K562 (cell line): ENCODE measurements around the gene SLC25A4. TPM values are rescaled to one million over a fixed set of nuclear protein-coding genes. Genes with fewer than 3 reads are reported as not detected.

Experiments used
- ATAC-seq: fragments of 200-7000 bp; cut with Tn5 transposase; 3 replicates; pipeline ENCODE4 v1.9.1; 2020; ENCODE audit warnings: moderate library complexity
- BruUV-seq: library from RNA; stranded (reverse); fragments of 400-500 nt; replicated peaks from 2 replicates; lab custom pipeline; 2021; lab: Mats Ljungman, UMichigan
- CTCF ChIA-PET: fragments of 300-600 bp; formaldehyde crosslinking; extraction: SDS; loops from one replicate; lab custom pipeline; 2021; ENCODE audit warnings: low intra/inter-chr PET ratio; lab: Yijun Ruan, JAX
- POLR2A ChIA-PET: fragments of 300-600, 350-650 bp; sonication (Branson Sonifier 250); formaldehyde crosslinking; extraction: SDS; loops from one replicate; lab custom pipeline; 2021; ENCODE audit warnings: antibody characterized with exemption, inconsistent platforms; lab: Yijun Ruan, JAX
- DNase-seq, 4 experiments: peaks; one replicate each; pipeline versions ENCODE4 v3.0.0 to v3.0.0-alpha.2; 2011 to 2018; ENCODE audit warnings: low spot score in 3 of 4, mixed read lengths in 3 of 4; ENCODE audit errors: extremely low read depth in 1 of 4
- FAIRE-seq: peaks from 2 replicates; lab custom pipeline; 2011; peaks lifted over from hg19 to GRCh38; lab: Jason Lieb, UNC
- H2AFZ ChIP-seq: 2 replicates; pipeline ENCODE4 v1.6.0; 2011; ENCODE audit warnings: low read depth, low read length, control low read depth, inconsistent platforms
- H3K27ac ChIP-seq: fragments of 200-600 bp; 3 replicates; pipeline ENCODE4 v1.8.0; 2011; ENCODE audit warnings: low read depth, mild to moderate bottlenecking, control low read depth, inconsistent platforms, low read length, moderate library complexity, mixed read lengths; ENCODE audit errors: extremely low read depth
- H3K27me3 ChIP-seq, 2 experiments: fragments of 300-600 bp in 1 of 2; 2 replicates in 1 of 2; 3 replicates in 1 of 2; pipeline versions ENCODE4 v1.6.0 to v1.8.0; 2011; ENCODE audit warnings: inconsistent platforms in 2 of 2, low read length in 2 of 2, mild to moderate bottlenecking in 1 of 2, mixed read lengths in 1 of 2, moderate library complexity in 1 of 2; ENCODE audit not compliant: control insufficient read depth in 2 of 2, insufficient read depth in 2 of 2
- H3K36me3 ChIP-seq: fragments of 300-600 bp; 3 replicates; pipeline ENCODE4 v1.8.0; 2011; ENCODE audit warnings: mild to moderate bottlenecking, low read length, inconsistent platforms; ENCODE audit not compliant: control insufficient read depth, insufficient read depth
- H3K4me1 ChIP-seq, 2 experiments: fragments of 200-600 bp in 1 of 2; replicated peaks in 1 of 2; 2 replicates in 1 of 2; 3 replicates in 1 of 2; pipeline versions ENCODE4 v1.5.1 to v1.8.0; 2011; ENCODE audit warnings: inconsistent platforms in 2 of 2, low read length in 2 of 2, mild to moderate bottlenecking in 1 of 2, mixed read lengths in 1 of 2, moderate library complexity in 1 of 2; ENCODE audit not compliant: control insufficient read depth in 2 of 2, insufficient read depth in 2 of 2
- H3K4me2 ChIP-seq: 2 replicates; pipeline ENCODE4 v1.6.1; 2011; ENCODE audit warnings: low read length, control low read depth, inconsistent platforms, mixed read lengths; ENCODE audit not compliant: insufficient read depth
- H3K4me3 ChIP-seq: fragments of 200-600 bp; sonication (generic), shearing (Covaris generic); 2 replicates; pipeline ENCODE4 v1.5.1; 2016; ENCODE audit warnings: control low read depth, inconsistent platforms
- H3K79me2 ChIP-seq: fragments of 200-600 bp; 3 replicates; pipeline ENCODE4 v1.8.0; 2011; ENCODE audit warnings: low read length, inconsistent platforms; ENCODE audit not compliant: control insufficient read depth, insufficient read depth
- H3K9ac ChIP-seq, 2 experiments: 2 replicates each; pipeline versions ENCODE4 v1.6.0 to v1.6.1; 2011; ENCODE audit warnings: low read depth in 2 of 2, low read length in 2 of 2, control low read depth in 1 of 2, inconsistent platforms in 1 of 2, mild to moderate bottlenecking in 1 of 2, mixed read lengths in 1 of 2; ENCODE audit not compliant: insufficient read depth in 1 of 2
- H3K9me1 ChIP-seq: one replicate; pipeline ENCODE4 v1.6.0; 2011; ENCODE audit warnings: inconsistent platforms, mild to moderate bottlenecking, low read length, moderate library complexity; ENCODE audit not compliant: control insufficient read depth, insufficient read depth
- H3K9me3 ChIP-seq: replicated peaks from 2 replicates; pipeline ENCODE4 v1.5.1; 2011; ENCODE audit warnings: low read depth, low read length, inconsistent platforms; ENCODE audit not compliant: control insufficient read depth, insufficient read depth
- H4K20me1 ChIP-seq: replicated peaks from 2 replicates; pipeline ENCODE4 v1.6.1; 2011; ENCODE audit warnings: low read length, inconsistent platforms, mixed read lengths; ENCODE audit not compliant: control insufficient read depth, insufficient read depth
- ARID2 ChIP-seq: fragments of 450-650 bp; IDR thresholded peaks from 2 replicates; pipeline ENCODE4 v1.6.1; 2017; ENCODE audit warnings: antibody characterized with exemption, mild to moderate bottlenecking
- CC2D1A ChIP-seq: fragments of 450-650 bp; IDR thresholded peaks from 2 replicates; pipeline ENCODE4 v1.6.1; 2017; ENCODE audit warnings: mild to moderate bottlenecking
- EP300 ChIP-seq: IDR thresholded peaks from 2 replicates; pipeline ENCODE4 v1.6.1; 2012; ENCODE audit warnings: low read length, improper control_type of control experiment
- GTF2E2 ChIP-seq: fragments of 200-800 bp; sonication (Bioruptor generic); IDR thresholded peaks from 2 replicates; pipeline ENCODE4 v1.6.1; 2016; ENCODE audit warnings: missing genetic modification characterization, missing compliant biosample characterization
- HNRNPLL ChIP-seq: fragments of 200-400 bp; formaldehyde crosslinking; IDR thresholded peaks from 2 replicates; pipeline ENCODE4 v1.6.1; 2017; ENCODE audit warnings: low read length, low read depth, mild to moderate bottlenecking; ENCODE audit not compliant: poor library complexity, severe bottlenecking
- NCOA1 ChIP-seq: fragments of 450-650 bp; IDR thresholded peaks from 2 replicates; pipeline ENCODE4 v1.6.1; 2016; ENCODE audit warnings: low read depth
- NFRKB ChIP-seq: fragments of 450-650 bp; IDR thresholded peaks from 2 replicates; pipeline ENCODE4 v1.6.1; 2016; ENCODE audit warnings: low read depth
- NFXL1 ChIP-seq: fragments of 450-650 bp; formaldehyde crosslinking; IDR thresholded peaks from 2 replicates; pipeline ENCODE4 v1.4.0; 2021; ENCODE audit warnings: mild to moderate bottlenecking
- PTBP1 ChIP-seq: fragments of 200-400 bp; formaldehyde crosslinking; IDR thresholded peaks from 2 replicates; pipeline ENCODE4 v1.6.1; 2017; ENCODE audit warnings: low read depth, low read length
- SRSF7 ChIP-seq: fragments of 200-400 bp; formaldehyde crosslinking; optimal IDR thresholded peaks from 2 replicates; pipeline ENCODE3; 2017; ENCODE audit warnings: mild to moderate bottlenecking, low read depth, low read length
- TCF7L2 ChIP-seq: fragments of 150-350 bp; IDR thresholded peaks from 2 replicates; pipeline ENCODE4 v1.6.1; 2016; ENCODE audit warnings: low read depth, mild to moderate bottlenecking, low read length, moderate library complexity
- XRCC3 ChIP-seq: fragments of 450-650 bp; IDR thresholded peaks from 2 replicates; pipeline ENCODE4 v1.6.1; 2017; ENCODE audit warnings: mild to moderate bottlenecking, moderate library complexity
- XRCC4 ChIP-seq: IDR thresholded peaks from one replicate; pipeline ENCODE4 v1.6.1; 2011; ENCODE audit not compliant: insufficient read depth, insufficient read length; ENCODE audit errors: extremely low read depth
- ZBTB7A ChIP-seq: IDR thresholded peaks from 2 replicates; pipeline ENCODE4 v1.6.1; 2011; ENCODE audit warnings: low read depth, mild to moderate bottlenecking, low read length, moderate library complexity, borderline replicate concordance; ENCODE audit not compliant: control insufficient read depth
- ZFP30 ChIP-seq: fragments of 250-450 bp; sonication (Bioruptor Pico); IDR thresholded peaks from 2 replicates; pipeline ENCODE4 v1.8.0; 2022; ENCODE audit warnings: moderate library complexity, mild to moderate bottlenecking, inconsistent platforms, borderline replicate concordance
- ZKSCAN8 ChIP-seq: fragments of 200-800 bp; sonication (Bioruptor generic); IDR thresholded peaks from 2 replicates; pipeline ENCODE4 v1.6.1; 2016; ENCODE audit warnings: missing genetic modification characterization, missing compliant biosample characterization
- ZZZ3 ChIP-seq: fragments of 450-650 bp; IDR thresholded peaks from 2 replicates; pipeline ENCODE4 v1.6.1; 2016; ENCODE audit warnings: antibody characterized with exemption, mild to moderate bottlenecking, moderate library complexity
- WGBS: fragments of 100-300 bp; shearing (Covaris generic); methylation state at CpG from one replicate; pipeline ENCODE4 v1.1.6; 2016; ENCODE audit warnings: low coverage, mixed read lengths; ENCODE audit not compliant: insufficient coverage; ENCODE audit errors: missing lambda C conversion rate; 5-methylcytosine and 5-hydroxymethylcytosine counted together
- in situ Hi-C: fragments of 300-500 bp; cut with MboI; formaldehyde crosslinking; loops from 4 replicates; pipeline ENCODE4 v1.15.0; 2018; ENCODE audit warnings: inconsistent platforms, mixed read lengths
- intact Hi-C: fragments of 100-400 bp; cut with micrococcal nuclease; formaldehyde crosslinking; loops from 2 replicates; pipeline ENCODE4 v1.14.2; 2022
- polyA plus RNA-seq, 8 experiments: library from polyadenylated mRNA; depleted of rRNA in 4 of 8; stranded (reverse) in 5 of 8; unstranded in 3 of 8; fragments of >200 nt; fragmentation: Nextera tagmentation in 2 of 8; fragmentation: Illumina TruSeq in 1 of 8; extraction: Ambion mirVana in 2 of 8; extraction: Trizol in 1 of 8; gene quantifications; 2 replicates each; pipeline versions ENCODE4 v1.2.1 to v1.2.3, GENCODE V29; 2011 to 2014; ENCODE audit warnings: inconsistent platforms in 1 of 8, missing spikeins in 1 of 8
- total RNA-seq, 7 experiments: library from RNA; depleted of rRNA in 6 of 7; stranded (reverse); fragments of >200 nt in 6 of 7; fragmentation: Illumina TruSeq in 2 of 7; extraction: Trizol in 2 of 7; gene quantifications; 2 replicates each; pipeline versions ENCODE4 v1.2.1 to v1.2.3, GENCODE V29; 2011 to 2021; ENCODE audit warnings: low replicate concordance in 1 of 7
- TF ChIP-seq, protein P1 (sequence below): sonication (generic); formaldehyde crosslinking; IDR thresholded peaks from 2 replicates; pipeline ENCODE4 v1.9.0; 2022; ENCODE audit warnings: mild to moderate bottlenecking, missing genetic modification reagents
- TF ChIP-seq, protein P2 (sequence below): fragments of 450-650 bp; IDR thresholded peaks from 2 replicates; pipeline ENCODE4 v1.6.1; 2014; ENCODE audit warnings: low read depth, mild to moderate bottlenecking, moderate library complexity, borderline replicate concordance

Gene SLC25A4
- total and polyA plus RNA-seq, 9 of the 15 experiments (the other 6 are each of a cell fraction or from before 2014, with no cell fraction given): 8.3 to 28.6 (median 19.5) TPM

DNA sequence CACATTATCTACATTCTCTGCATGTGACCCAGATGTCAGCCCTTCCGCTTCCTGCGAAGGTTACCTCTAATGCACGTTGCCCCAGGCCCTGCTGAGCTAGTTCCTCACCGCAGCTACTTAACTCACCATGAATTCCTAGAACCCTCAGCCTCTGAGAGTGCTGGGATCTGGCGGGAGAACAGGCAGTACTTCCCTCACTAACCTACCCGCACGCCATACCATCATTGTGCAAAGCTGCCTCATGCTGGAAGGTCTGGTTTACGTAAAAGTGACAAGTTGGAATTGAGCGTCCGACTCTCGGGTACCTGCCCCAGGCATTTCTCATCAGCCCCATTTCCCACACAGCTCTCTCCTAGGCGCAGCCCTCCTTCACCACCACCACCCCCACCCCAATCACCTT is 6.3 kb downstream of the SLC25A4 start (continued):
- TF ChIP-seq ZBTB7A (no peak), EP300 (no peak), NFRKB (no peak)
- TF ChIP-seq, protein P1, sequence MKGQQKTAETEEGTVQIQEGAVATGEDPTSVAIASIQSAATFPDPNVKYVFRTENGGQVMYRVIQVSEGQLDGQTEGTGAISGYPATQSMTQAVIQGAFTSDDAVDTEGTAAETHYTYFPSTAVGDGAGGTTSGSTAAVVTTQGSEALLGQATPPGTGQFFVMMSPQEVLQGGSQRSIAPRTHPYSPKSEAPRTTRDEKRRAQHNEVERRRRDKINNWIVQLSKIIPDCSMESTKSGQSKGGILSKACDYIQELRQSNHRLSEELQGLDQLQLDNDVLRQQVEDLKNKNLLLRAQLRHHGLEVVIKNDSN (CRISPR knock-in tag): no peak

DNA sequence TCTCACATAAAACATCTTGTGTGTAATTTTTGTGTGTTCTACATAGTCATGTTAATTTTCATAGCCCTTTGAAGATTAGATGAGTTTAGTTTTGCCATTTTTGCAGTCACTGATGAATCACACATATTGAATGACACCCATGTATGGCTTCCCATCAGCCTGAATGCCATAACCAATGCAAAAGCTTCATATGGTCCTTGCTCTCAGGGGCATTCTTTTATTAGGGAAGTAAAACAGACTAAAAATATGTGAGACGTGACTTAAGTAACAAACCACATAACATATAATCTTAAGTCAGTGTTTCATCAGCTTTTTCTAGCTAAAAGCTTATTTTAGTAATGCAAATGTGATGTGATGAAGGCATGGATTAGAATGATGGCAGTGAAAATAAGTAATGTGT is 8.2 kb downstream of the SLC25A4 start:
- H3K4me3 ChIP-seq: no peak overlapping the region
- peaks cover 39% of the 10 kb centered on the region; the same call in 2 of the 3 replicates for H3K36me3 ChIP-seq
- no peaks in the 10 kb centered on the region for H3K27me3 ChIP-seq
- H3K27ac ChIP-seq: no peak overlapping the region
- in situ Hi-C loops (no loop called here), intact Hi-C loops (no loop called here)
- BruUV-seq: no TSS peak
- no peak overlapping the region for H2AFZ ChIP-seq
- no peaks in the 10 kb centered on the region for H4K20me1 ChIP-seq
- no peaks in the 10 kb centered on the region for H3K4me1 ChIP-seq
- TF ChIP-seq ZKSCAN8 (CRISPR knock-in tag): no peak
- TF ChIP-seq TCF7L2: no peak
- TF ChIP-seq GTF2E2 (tag): no peak
- TF ChIP-seq XRCC3: no peak
- TF ChIP-seq NCOA1: no peak
- no peak for TF ChIP-seq ZZZ3
- no peak for TF ChIP-seq PTBP1
- no peak for TF ChIP-seq ARID2
- TF ChIP-seq, protein P2, sequence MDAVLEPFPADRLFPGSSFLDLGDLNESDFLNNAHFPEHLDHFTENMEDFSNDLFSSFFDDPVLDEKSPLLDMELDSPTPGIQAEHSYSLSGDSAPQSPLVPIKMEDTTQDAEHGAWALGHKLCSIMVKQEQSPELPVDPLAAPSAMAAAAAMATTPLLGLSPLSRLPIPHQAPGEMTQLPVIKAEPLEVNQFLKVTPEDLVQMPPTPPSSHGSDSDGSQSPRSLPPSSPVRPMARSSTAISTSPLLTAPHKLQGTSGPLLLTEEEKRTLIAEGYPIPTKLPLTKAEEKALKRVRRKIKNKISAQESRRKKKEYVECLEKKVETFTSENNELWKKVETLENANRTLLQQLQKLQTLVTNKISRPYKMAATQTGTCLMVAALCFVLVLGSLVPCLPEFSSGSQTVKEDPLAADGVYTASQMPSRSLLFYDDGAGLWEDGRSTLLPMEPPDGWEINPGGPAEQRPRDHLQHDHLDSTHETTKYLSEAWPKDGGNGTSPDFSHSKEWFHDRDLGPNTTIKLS: no peak
- TF ChIP-seq ZFP30 (CRISPR knock-in tag): no peak
- no peak for TF ChIP-seq NFXL1 (CRISPR knock-in tag)
- no peak for TF ChIP-seq SRSF7
- TF ChIP-seq XRCC4: no peak
- TF ChIP-seq HNRNPLL: no peak
- no peak for TF ChIP-seq CC2D1A
- WGBS: 100% methylated on average over 1 of the region's 1 CpG
- POLR2A ChIA-PET: interaction anchor here (0.7 kb wide), 1 partner anchor 37 kb away, joined by 3 read pairs; no protein-coding TSS in a partner anchor
- H3K9me1 ChIP-seq: peaks cover 4% of the 10 kb centered on the region
- FAIRE-seq: no peak
- DNase-seq: no peak
- no peak overlapping the region for H3K4me2 ChIP-seq
- H3K9ac ChIP-seq: no peak overlapping the region
- CTCF ChIA-PET: no interaction called here
- H3K79me2 ChIP-seq: no peaks in the 10 kb centered on the region
- H3K9me3 ChIP-seq: no peaks in the 10 kb centered on the region
- no peak for ATAC-seq
